ENCODE measurements around the gene PDE10A.
A peak's percentile ranks its signal among the peaks of the same experiment; 100 is the strongest.

The PDE10A gene

DNA sequence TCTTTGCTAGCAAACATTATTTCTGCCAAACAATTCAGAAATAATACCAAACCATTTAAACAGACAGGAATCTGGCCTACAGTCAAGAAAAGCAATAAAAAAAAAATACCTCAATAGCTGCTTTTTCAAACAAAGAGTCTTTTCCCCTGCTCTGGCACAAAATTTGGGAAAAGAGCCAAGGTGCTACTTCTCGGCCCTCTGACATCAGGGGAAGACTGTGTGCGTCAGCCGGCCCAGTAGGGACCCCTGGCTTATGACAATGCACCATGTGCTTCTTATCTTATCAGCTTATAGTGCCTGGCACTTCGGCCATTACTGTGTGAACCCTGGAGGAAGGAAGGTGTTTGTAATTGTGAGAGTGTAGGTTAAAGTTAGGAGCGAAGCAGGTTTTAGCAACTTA, 89.4 kb downstream of the PDE10A start:
- ATAC-seq (ENCODE audit: low read depth) (no peak), DNase-seq (ENCODE audit: low spot score) (no peak)
- H3K4me1 ChIP-seq (ENCODE audit: insufficient read depth, poor library complexity, severe bottlenecking): peaks cover 21% of the 10 kb centered on the region
- no peak overlapping the region for H3K4me3 ChIP-seq (ENCODE audit: severe bottlenecking)
- no peaks in the 10 kb centered on the region for H3K9me3 ChIP-seq (ENCODE audit: severe bottlenecking)
- no peaks in the 10 kb centered on the region for H3K27me3 ChIP-seq (ENCODE audit: insufficient read depth, poor library complexity, severe bottlenecking)
- no peaks in the 10 kb centered on the region for H3K36me3 ChIP-seq (ENCODE audit: low read depth)
- H3K27ac ChIP-seq (ENCODE audit: poor library complexity, severe bottlenecking): peak overlapping the region; percentile 70
- no peak for TF ChIP-seq CTCF (IDR thresholded peaks at IDR 0.05; ENCODE audit: poor library complexity, severe bottlenecking)

- Histone ChIP-seq H3K36me3 (ENCODE audit: low read depth) (no peaks in the 10 kb centered on the region), H3K9me3 (ENCODE audit: severe bottlenecking) (no peaks in the 10 kb centered on the region), H3K4me1 (ENCODE audit: insufficient read depth, poor library complexity, severe bottlenecking) (peaks cover 21% of the 10 kb centered on the region), H3K27me3 (ENCODE audit: insufficient read depth, poor library complexity, severe bottlenecking) (no peaks in the 10 kb centered on the region), H3K27ac (ENCODE audit: poor library complexity, severe bottlenecking) (no peak overlapping the region), H3K4me3 (ENCODE audit: severe bottlenecking) (no peak overlapping the region)
- TF ChIP-seq CTCF (IDR thresholded peaks at IDR 0.05; ENCODE audit: poor library complexity, severe bottlenecking): no peak
- no peak for ATAC-seq (ENCODE audit: low read depth)
- no peak for DNase-seq (ENCODE audit: low spot score)
Measured at GRCh38 chr6:165571721-165572132, 91.3 kb downstream of the PDE10A start.

GRCh38 chr6:165571068-165571682, 91.9 kb downstream of the PDE10A start:
- ATAC-seq (ENCODE audit: low read depth) (peak; percentile 37; the same call in 2 of the 3 replicates), DNase-seq (ENCODE audit: low spot score) (no peak)
- H3K27me3 ChIP-seq (ENCODE audit: insufficient read depth, poor library complexity, severe bottlenecking): no peaks in the 10 kb centered on the region
- no peak overlapping the region for H3K27ac ChIP-seq (ENCODE audit: poor library complexity, severe bottlenecking)
- no peaks in the 10 kb centered on the region for H3K36me3 ChIP-seq (ENCODE audit: low read depth)
- peaks cover 21% of the 10 kb centered on the region for H3K4me1 ChIP-seq (ENCODE audit: insufficient read depth, poor library complexity, severe bottlenecking)
- H3K9me3 ChIP-seq (ENCODE audit: severe bottlenecking): no peaks in the 10 kb centered on the region
- TF ChIP-seq CTCF (IDR thresholded peaks at IDR 0.05; ENCODE audit: poor library complexity, severe bottlenecking): no peak
- no peak overlapping the region for H3K4me3 ChIP-seq (ENCODE audit: severe bottlenecking)

DNA sequence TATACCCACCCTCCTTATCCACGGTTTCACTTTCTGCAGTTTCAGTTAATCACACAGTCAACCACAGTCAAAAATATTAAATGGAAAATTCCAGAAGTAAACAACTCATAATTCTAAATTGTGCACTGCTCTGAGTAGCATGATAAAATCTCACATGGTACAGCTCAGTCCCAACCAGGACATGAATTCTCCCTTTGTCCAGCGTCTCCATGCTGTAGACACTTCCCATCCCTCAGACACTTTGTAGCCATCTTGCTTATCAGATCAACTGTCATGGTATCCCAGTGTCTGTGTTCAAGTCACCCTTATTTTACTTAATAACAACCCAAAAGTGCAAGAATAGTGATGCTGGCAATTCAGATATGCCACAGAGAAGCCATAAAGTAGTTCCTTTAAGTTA, 94.7 kb downstream of the PDE10A start:
- H3K4me1 ChIP-seq (ENCODE audit: insufficient read depth, poor library complexity, severe bottlenecking): peaks cover under 1% of the 10 kb centered on the region
- H3K27me3 ChIP-seq (ENCODE audit: insufficient read depth, poor library complexity, severe bottlenecking): no peaks in the 10 kb centered on the region
- no peak for DNase-seq (ENCODE audit: low spot score)
- H3K9me3 ChIP-seq (ENCODE audit: severe bottlenecking): no peaks in the 10 kb centered on the region
- no peak for ATAC-seq (ENCODE audit: low read depth)
- no peak overlapping the region for H3K4me3 ChIP-seq (ENCODE audit: severe bottlenecking)
- no peak overlapping the region for H3K27ac ChIP-seq (ENCODE audit: poor library complexity, severe bottlenecking)
- H3K36me3 ChIP-seq (ENCODE audit: low read depth): no peaks in the 10 kb centered on the region
- no peak for TF ChIP-seq CTCF (IDR thresholded peaks at IDR 0.05; ENCODE audit: poor library complexity, severe bottlenecking)

GRCh38 chr6:165566088-165566828, 96.8 kb downstream of the PDE10A start:
- Histone ChIP-seq H3K4me1 (ENCODE audit: insufficient read depth, poor library complexity, severe bottlenecking) (no peaks in the 10 kb centered on the region), H3K36me3 (ENCODE audit: low read depth) (no peaks in the 10 kb centered on the region), H3K27me3 (ENCODE audit: insufficient read depth, poor library complexity, severe bottlenecking) (no peaks in the 10 kb centered on the region), H3K4me3 (ENCODE audit: severe bottlenecking) (no peak overlapping the region), H3K9me3 (ENCODE audit: severe bottlenecking) (no peaks in the 10 kb centered on the region), H3K27ac (ENCODE audit: poor library complexity, severe bottlenecking) (no peak overlapping the region)
- DNase-seq (ENCODE audit: low spot score) (no peak), ATAC-seq (ENCODE audit: low read depth) (no peak)
- TF ChIP-seq CTCF (IDR thresholded peaks at IDR 0.05; ENCODE audit: poor library complexity, severe bottlenecking): no peak
